ENCODE data around the gene SURF4.

SURF4 gene

DNA sequence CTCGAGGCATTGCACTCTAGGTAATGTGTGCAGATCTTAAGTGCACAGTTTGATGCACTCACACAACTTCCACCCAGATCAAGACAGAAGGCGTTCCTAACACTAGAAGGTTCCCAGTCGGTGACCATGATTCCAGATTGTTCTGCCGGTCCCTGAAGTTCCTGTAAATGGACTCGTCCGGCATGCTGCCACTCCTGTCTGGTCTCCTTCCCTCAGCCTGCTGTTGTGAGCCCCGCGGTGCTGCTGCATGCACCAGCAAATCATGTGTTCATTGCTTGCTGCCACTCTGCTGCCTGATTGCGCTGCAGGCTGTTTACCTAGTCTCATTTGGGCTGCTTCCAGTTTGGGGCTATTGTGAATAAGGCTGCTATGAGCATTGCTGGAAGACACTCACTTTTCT lies 11.8 kb upstream of the SURF4 start:
- H3K4me1 ChIP-seq (ENCODE audit: control insufficient read depth, insufficient read depth, low read length, poor library complexity, severe bottlenecking), result no peaks in the 10 kb centered on the region
- DNase-seq, result no peak
- H3K36me3 ChIP-seq (ENCODE audit: control insufficient read depth, insufficient read depth, low read length), result no peaks in the 10 kb centered on the region
- no peak overlapping the region for H3K4me3 ChIP-seq (ENCODE audit: insufficient read depth, low read depth, low read length, poor library complexity, severe bottlenecking)
- H3K9me3 ChIP-seq (ENCODE audit: control insufficient read depth, low read length), result no peaks in the 10 kb centered on the region
- no peak overlapping the region for H3K27ac ChIP-seq (ENCODE audit: insufficient read depth, low read length, poor library complexity, severe bottlenecking)
- H3K27me3 ChIP-seq (replicated peaks; ENCODE audit: control insufficient read depth, insufficient read depth, low read length, poor library complexity, severe bottlenecking), result no peaks in the 10 kb centered on the region

DNA sequence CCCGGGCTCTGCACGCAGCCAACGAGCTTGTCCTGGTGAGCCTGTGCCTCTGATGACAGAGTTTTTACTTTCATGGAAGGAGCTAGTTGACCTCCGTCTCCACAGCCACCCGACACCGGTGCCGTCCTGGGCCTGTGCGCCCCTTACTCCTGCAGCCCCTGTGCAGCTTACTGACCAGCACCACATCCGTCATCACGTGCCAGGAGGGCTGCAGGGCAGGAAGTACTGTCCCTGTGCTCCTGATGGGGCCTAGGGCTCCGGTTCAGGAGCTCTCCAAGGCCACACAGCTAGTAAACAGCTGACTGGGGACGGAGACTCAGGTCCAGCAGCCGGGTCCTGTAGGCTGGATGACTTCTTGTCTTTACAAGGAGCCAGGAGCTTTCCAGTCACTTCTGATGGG lies 10.5 kb upstream of the SURF4 start:
- no peak for DNase-seq
- H3K27ac ChIP-seq (ENCODE audit: insufficient read depth, low read length, poor library complexity, severe bottlenecking), result no peak overlapping the region
- H3K27me3 ChIP-seq (replicated peaks; ENCODE audit: control insufficient read depth, insufficient read depth, low read length, poor library complexity, severe bottlenecking), result no peaks in the 10 kb centered on the region
- H3K36me3 ChIP-seq (ENCODE audit: control insufficient read depth, insufficient read depth, low read length), result no peaks in the 10 kb centered on the region
- no peaks in the 10 kb centered on the region for H3K9me3 ChIP-seq (ENCODE audit: control insufficient read depth, low read length)
- H3K4me3 ChIP-seq (ENCODE audit: insufficient read depth, low read depth, low read length, poor library complexity, severe bottlenecking), result no peak overlapping the region
- no peaks in the 10 kb centered on the region for H3K4me1 ChIP-seq (ENCODE audit: control insufficient read depth, insufficient read depth, low read length, poor library complexity, severe bottlenecking)

DNA sequence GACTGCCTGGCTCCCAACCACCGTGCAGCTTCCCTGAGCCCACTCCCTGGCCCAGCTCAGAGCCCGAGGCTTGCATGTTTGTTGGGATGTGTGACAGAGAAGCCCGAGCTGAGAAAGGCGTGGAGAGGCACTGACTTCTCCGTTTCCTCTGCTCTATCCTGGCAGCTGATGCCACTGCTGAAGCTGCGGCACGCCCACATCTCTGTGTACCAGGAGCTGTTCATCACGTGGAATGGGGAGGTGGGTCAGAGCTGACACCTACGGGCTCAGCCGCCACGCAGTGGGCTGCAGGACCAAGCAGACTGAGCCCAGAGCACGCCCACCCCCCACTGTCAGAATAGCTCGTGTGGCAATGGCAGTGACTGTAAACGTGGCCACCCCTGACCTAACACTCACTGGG lies 9.6 kb upstream of the SURF4 start:
- Histone ChIP-seq H3K4me1 (ENCODE audit: control insufficient read depth, insufficient read depth, low read length, poor library complexity, severe bottlenecking) (no peaks in the 10 kb centered on the region), H3K36me3 (ENCODE audit: control insufficient read depth, insufficient read depth, low read length) (no peaks in the 10 kb centered on the region), H3K4me3 (ENCODE audit: insufficient read depth, low read depth, low read length, poor library complexity, severe bottlenecking) (no peak overlapping the region), H3K9me3 (ENCODE audit: control insufficient read depth, low read length) (no peaks in the 10 kb centered on the region), H3K27ac (ENCODE audit: insufficient read depth, low read length, poor library complexity, severe bottlenecking) (no peak overlapping the region), H3K27me3 (replicated peaks; ENCODE audit: control insufficient read depth, insufficient read depth, low read length, poor library complexity, severe bottlenecking) (no peaks in the 10 kb centered on the region)
- DNase-seq, result no peak

DNA sequence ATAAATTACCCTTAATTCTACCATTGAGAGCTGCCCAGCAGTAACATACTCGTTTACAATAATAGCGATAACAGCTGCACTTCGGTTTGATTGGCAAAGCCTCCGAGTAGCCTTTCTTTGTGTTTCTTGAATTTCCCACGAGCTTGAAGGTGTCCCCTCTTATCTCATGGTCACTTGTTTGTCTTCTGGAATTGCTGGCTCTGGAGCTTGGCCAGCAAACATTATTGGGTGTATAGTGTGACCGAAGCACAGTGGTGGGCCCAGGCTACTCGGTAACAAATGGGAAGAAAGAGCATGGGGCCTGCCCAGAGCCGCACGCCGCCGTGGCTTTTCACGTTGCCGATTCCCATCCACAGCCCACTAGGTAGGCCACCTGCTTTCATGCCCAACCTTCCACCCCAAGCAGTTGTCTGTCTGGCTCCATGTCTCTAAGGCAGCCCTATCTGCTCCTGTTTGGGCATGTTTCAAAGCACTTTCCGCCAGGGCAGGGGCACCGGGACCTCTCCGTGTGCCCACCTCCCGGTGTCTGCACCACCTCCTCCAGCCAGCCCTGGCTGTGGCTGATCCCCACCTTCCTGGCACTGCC lies 9.0 kb upstream of the SURF4 start:
- no peaks in the 10 kb centered on the region for H3K9me3 ChIP-seq (ENCODE audit: control insufficient read depth, low read length)
- DNase-seq, result no peak

DNA sequence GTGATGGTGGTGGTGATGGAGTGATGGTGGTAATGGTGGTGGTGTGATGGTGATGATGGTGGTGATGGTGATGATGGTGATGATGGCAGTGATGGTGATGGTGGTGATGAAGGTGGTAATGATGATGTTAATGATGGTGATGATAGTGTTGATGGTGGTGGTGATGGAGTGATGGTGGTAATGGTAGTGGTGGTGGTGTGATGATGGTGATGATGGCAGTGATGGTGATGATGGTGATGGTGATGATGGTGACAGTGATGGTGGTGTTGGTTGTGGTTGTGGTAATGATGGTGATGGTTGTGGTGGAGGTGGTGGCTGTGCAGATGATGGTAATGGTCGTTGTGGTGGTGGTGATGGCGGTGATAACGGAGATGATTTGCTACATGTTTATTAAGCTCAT lies 7.6 kb upstream of the SURF4 start:
- H3K4me1 ChIP-seq (ENCODE audit: control insufficient read depth, insufficient read depth, low read length, poor library complexity, severe bottlenecking), result no peaks in the 10 kb centered on the region
- H3K4me3 ChIP-seq (ENCODE audit: insufficient read depth, low read depth, low read length, poor library complexity, severe bottlenecking), result no peak overlapping the region
- H3K36me3 ChIP-seq (ENCODE audit: control insufficient read depth, insufficient read depth, low read length), result no peaks in the 10 kb centered on the region
- no peaks in the 10 kb centered on the region for H3K27me3 ChIP-seq (replicated peaks; ENCODE audit: control insufficient read depth, insufficient read depth, low read length, poor library complexity, severe bottlenecking)
- H3K9me3 ChIP-seq (ENCODE audit: control insufficient read depth, low read length), result no peaks in the 10 kb centered on the region
- no peak overlapping the region for H3K27ac ChIP-seq (ENCODE audit: insufficient read depth, low read length, poor library complexity, severe bottlenecking)
- no peak for DNase-seq

More for the DNA sequence above, 9.0 kb upstream of the SURF4 start:
- Histone ChIP-seq H3K36me3 (ENCODE audit: control insufficient read depth, insufficient read depth, low read length) (no peaks in the 10 kb centered on the region), H3K27me3 (replicated peaks; ENCODE audit: control insufficient read depth, insufficient read depth, low read length, poor library complexity, severe bottlenecking) (no peaks in the 10 kb centered on the region), H3K27ac (ENCODE audit: insufficient read depth, low read length, poor library complexity, severe bottlenecking) (no peak overlapping the region), H3K4me3 (ENCODE audit: insufficient read depth, low read depth, low read length, poor library complexity, severe bottlenecking) (no peak overlapping the region), H3K4me1 (ENCODE audit: control insufficient read depth, insufficient read depth, low read length, poor library complexity, severe bottlenecking) (no peaks in the 10 kb centered on the region)

DNA sequence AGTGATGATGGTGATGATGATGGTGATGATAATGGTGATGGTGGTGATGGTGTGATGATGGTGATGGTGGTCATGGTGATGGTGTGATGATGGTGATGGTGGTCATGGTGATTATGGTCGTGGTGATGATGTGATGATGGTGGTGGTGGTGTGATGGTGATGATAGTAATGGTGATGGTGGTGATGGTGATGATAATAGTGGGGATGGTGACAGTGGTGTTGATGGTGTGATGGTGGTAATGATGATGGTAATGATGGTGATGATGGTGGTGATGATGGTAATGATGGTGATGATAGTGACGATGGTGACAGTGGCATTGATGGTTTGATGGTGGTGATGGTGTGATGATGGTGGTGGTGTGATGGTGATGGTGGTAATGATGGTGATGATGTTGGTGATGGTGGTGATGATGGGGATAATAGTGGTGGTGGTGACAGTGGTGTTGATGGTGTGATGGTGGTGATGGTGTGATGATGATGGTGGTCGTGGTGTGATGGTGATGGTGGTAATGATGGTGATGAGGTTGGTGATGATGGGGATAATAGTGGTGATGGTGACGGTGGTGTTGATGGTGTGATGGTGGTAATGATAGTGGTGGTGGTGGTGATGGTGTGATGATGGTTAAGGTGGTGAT lies 6.8 kb upstream of the SURF4 start:
- H3K36me3 ChIP-seq (ENCODE audit: control insufficient read depth, insufficient read depth, low read length), result no peaks in the 10 kb centered on the region
- H3K4me1 ChIP-seq (ENCODE audit: control insufficient read depth, insufficient read depth, low read length, poor library complexity, severe bottlenecking), result no peaks in the 10 kb centered on the region
- no peaks in the 10 kb centered on the region for H3K27me3 ChIP-seq (replicated peaks; ENCODE audit: control insufficient read depth, insufficient read depth, low read length, poor library complexity, severe bottlenecking)
- no peak overlapping the region for H3K4me3 ChIP-seq (ENCODE audit: insufficient read depth, low read depth, low read length, poor library complexity, severe bottlenecking)
- no peak overlapping the region for H3K27ac ChIP-seq (ENCODE audit: insufficient read depth, low read length, poor library complexity, severe bottlenecking)
- no peak for DNase-seq
- H3K9me3 ChIP-seq (ENCODE audit: control insufficient read depth, low read length), result no peaks in the 10 kb centered on the region

DNA sequence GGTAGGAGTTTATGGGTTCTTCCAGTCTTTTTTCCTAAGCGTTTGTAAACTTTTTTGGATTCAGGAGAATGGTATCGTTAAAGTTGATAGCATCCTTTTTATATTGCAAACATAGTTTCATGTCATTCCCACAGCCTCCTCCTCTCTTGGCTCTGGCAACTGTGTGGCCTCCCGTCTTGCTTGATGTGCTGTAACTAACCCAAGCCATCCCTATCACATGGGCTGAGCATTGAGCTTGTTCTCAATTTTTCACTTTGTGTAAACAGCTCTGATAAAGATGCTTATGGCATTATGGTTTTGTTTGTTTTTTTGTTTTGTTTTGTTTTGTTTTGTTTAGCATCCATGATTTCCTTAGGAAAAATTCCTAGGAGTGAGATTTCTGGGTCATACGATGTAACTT lies 4.9 kb upstream of the SURF4 start:
- no peak overlapping the region for H3K27ac ChIP-seq (ENCODE audit: insufficient read depth, low read length, poor library complexity, severe bottlenecking)
- DNase-seq, result no peak
- no peak overlapping the region for H3K4me3 ChIP-seq (ENCODE audit: insufficient read depth, low read depth, low read length, poor library complexity, severe bottlenecking)
- peaks cover 7% of the 10 kb centered on the region for H3K4me1 ChIP-seq (ENCODE audit: control insufficient read depth, insufficient read depth, low read length, poor library complexity, severe bottlenecking)
- no peaks in the 10 kb centered on the region for H3K27me3 ChIP-seq (replicated peaks; ENCODE audit: control insufficient read depth, insufficient read depth, low read length, poor library complexity, severe bottlenecking)
- H3K36me3 ChIP-seq (ENCODE audit: control insufficient read depth, insufficient read depth, low read length), result no peaks in the 10 kb centered on the region
- H3K9me3 ChIP-seq (ENCODE audit: control insufficient read depth, low read length), result no peaks in the 10 kb centered on the region

DNA sequence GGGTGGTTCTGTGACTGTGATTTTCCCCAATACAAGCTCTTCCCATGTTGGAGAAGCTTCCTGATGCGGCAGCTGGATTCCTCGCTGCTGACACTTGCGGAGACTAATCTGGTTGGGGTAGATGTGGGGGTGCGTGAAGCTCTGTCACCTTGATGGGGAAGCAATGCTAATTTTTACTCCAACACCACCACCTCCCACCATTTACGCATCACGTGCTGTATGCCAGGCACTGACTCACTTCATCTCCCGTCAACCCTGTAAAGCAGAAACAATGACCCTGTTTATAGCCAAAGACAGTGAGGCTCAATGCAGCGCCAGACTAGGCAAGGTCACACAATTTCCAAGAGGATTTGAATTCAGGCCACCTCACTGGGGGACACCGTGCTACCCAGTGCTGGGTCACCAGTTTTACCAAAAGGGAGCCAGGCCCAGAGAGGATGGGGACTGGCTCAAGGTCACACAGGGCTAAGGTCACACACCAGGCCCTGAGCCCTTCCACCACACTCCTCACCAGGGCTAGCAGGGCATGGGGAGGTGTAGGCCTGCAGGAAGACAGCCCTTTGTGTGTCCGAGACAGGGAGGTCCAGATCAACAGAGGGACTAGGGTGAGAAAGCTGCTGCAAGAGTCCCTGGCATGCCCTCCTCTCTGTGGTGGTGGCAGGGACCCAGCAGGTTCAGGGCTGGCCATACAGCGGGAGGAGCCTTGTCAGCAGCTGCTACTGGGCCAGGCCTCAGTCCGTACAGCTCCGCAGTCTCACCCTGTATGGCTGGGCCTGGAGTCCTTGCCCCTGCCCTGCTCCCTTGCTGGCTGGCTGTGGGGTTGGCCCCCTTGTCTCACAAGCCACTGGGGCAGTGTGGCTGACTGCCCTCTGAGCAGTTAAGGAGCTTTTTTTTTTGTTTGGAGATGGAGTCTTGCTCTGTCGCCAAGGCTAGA lies 3.6 kb upstream of the SURF4 start:
- no peaks in the 10 kb centered on the region for H3K9me3 ChIP-seq (ENCODE audit: control insufficient read depth, low read length)
- peaks cover 7% of the 10 kb centered on the region for H3K4me1 ChIP-seq (ENCODE audit: control insufficient read depth, insufficient read depth, low read length, poor library complexity, severe bottlenecking)
- no peak for DNase-seq
- H3K36me3 ChIP-seq (ENCODE audit: control insufficient read depth, insufficient read depth, low read length), result no peaks in the 10 kb centered on the region
- H3K27ac ChIP-seq (ENCODE audit: insufficient read depth, low read length, poor library complexity, severe bottlenecking), result no peak overlapping the region
- H3K27me3 ChIP-seq (replicated peaks; ENCODE audit: control insufficient read depth, insufficient read depth, low read length, poor library complexity, severe bottlenecking), result no peaks in the 10 kb centered on the region
- no peak overlapping the region for H3K4me3 ChIP-seq (ENCODE audit: insufficient read depth, low read depth, low read length, poor library complexity, severe bottlenecking)

DNA sequence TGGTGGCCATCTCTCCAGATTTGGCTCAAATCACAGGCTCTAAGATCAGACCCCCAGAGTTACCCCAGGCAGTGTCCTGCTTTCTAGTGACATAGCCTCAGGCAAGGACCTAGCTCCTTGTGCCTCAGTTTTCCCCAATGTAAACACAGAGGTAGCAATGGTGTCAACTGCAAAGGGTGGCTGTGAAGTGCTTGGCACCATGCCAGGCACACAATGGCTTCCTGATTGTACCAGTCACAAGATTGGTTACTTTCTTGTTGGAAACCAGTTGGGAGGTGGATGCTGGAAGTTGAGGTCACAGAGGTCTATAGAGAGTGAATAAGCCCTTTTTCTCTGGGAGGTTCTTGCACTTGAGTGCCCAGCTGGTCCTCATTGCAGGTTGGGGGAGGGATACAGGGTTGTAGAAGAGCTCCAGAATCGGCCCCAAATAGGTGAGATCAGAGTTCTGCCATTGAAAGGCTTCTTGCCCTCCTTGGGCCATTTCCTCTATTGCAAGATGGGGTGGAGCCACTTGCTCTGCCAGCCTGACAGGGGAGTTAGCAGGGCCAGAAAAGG lies 2.6 kb upstream of the SURF4 start:
- Histone ChIP-seq H3K4me3 (ENCODE audit: insufficient read depth, low read depth, low read length, poor library complexity, severe bottlenecking) (no peak overlapping the region), H3K27me3 (replicated peaks; ENCODE audit: control insufficient read depth, insufficient read depth, low read length, poor library complexity, severe bottlenecking) (no peaks in the 10 kb centered on the region), H3K4me1 (ENCODE audit: control insufficient read depth, insufficient read depth, low read length, poor library complexity, severe bottlenecking) (peaks cover 16% of the 10 kb centered on the region), H3K9me3 (ENCODE audit: control insufficient read depth, low read length) (no peaks in the 10 kb centered on the region), H3K36me3 (ENCODE audit: control insufficient read depth, insufficient read depth, low read length) (no peaks in the 10 kb centered on the region), H3K27ac (ENCODE audit: insufficient read depth, low read length, poor library complexity, severe bottlenecking) (no peak overlapping the region)
- no peak for DNase-seq

All from effector memory CD4-positive, alpha-beta T cell (primary cell).